GM21367 (cell line): ENCODE data around the gene DSE.

Experiments
- ATAC-seq: cut with Tn5 transposase; IDR thresholded peaks from one replicate; pipeline ENCODE4 v1.9.1; 2021; ENCODE audit not compliant: unreplicated experiment

DSE gene

GRCh38 chr6:116359835-116360234 is 10.9 kb upstream of the DSE start:
- no peak for ATAC-seq

- ATAC-seq: no peak
These were observed 8.5 kb upstream of the DSE start for GRCh38 chr6:116362276-116362675.

DNA sequence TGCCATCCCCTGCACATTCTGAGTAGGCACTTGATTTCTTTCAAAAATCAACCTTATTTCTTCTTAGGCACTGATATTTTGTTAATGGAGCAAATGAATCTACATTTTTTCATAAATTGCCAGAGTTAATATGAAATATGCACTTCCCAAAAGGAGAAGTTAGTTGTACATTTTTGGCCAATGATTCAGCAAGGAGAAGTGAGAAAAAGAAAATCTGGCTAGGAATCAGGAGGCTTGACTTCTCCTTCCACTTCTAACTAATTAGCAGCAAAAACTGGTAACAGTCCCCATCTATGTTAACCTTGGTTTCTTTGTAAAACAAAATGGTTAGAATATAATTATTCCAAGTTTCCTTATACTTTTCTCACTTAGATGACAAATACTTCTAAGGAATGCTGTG is 7.0 kb upstream of the DSE start:
- ATAC-seq: no peak

DNA sequence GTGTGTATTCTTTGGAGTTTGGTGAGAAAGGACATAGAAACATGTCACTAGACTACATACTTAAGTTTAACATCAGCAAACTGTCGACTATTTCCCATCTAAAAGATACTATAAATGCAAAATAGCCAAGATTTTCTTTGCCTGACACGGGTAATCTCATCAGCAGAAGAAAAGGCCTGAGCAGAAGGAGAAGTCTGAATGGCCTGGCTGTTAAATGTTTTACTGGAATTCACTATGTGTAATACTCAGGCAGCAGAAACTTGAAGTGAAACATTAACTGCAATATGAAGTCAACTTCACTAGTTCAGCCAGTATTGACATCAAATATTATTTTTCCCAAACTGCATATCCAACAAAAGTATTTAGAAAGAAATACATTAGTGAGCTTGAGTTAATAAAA is 6.4 kb upstream of the DSE start:
- ATAC-seq: no peak

- ATAC-seq: no peak
These were observed 5.0 kb upstream of the DSE start for GRCh38 chr6:116365743-116366142.

DNA sequence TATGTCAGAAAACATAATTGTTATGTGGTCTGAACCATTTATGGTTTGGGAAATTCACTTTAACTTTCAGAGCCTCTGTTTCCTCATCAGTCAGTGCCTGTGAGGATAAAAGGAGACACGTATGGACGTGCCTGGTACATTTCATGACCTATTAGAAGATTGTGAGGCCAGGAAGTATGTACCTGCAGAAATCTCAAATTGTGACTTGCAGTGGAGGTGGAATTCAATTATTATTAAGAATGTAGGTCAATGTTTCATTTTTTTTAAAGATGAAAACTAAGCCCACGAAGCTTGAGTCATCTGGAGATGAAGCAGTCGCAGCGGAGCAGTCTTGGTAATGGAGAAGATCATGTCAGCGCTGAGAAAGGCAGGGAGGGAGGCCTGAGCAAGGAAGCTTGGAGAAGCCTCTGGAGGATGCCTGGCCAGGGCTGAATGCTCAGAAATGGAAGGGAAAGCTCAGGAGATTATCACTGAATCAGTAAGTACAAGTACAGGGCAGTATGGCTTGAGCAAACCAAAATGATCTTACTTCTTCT is 3.9 kb upstream of the DSE start:
- ATAC-seq: no peak

DNA sequence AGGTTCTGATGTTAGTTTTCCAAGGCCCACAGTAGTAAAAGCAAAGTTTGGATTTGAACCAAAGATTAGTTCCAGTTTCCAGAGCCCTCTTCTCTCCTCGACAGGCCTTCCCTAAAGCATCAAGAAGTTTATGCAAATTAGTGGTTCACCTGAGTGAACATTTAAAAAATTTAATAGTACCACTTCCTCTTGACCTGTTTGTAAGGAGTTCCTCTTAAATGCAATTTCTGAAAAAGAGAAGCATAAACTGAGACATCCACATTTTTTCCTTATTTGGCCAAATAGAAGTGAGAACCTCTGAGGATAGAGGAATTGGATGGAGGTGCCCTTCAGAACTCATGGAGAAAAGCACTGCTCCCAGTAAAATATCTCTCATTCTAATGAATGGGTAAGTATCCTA is 1.2 kb upstream of the DSE start:
- peak; percentile 49 for ATAC-seq

DNA sequence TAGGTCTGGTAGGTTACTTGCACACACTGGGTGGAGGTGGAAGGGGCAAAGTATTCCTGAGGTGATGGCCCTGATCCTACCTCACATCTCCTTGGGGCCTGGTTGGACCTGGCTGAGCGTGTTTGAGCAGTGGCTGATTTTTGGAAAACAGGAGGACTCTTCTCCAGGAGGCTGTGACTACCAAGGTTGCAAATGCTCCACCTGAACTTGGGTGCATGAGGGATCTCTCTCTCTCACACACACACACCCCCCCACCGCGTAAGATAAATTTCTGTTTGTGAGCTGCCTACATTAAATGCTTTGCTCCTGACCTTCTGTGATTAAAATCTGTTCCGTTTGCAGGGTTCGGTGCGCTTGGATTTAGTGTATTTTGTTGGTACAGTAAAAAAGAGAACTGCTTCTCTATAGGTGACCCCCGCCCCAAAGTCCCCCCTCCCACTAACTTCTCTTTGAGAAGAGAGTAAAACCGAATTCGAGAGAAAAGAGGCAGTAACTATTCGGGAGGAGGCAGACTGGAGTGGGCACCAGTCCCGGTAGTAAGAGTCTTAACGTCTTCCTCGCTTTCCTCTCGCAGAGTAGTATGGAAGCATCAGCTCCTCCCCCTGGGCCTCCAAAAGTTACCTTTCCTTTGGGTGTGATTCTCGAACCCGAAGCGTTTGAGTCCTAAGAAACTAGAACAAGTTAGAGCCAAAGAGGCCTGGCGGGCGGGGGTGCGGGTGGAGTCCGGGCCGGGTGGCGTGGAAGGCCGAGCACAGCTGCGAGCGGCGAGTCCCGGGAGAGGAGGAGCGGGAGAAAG is 585 bp upstream of the DSE start:
- peak; percentile 5 for ATAC-seq

DNA sequence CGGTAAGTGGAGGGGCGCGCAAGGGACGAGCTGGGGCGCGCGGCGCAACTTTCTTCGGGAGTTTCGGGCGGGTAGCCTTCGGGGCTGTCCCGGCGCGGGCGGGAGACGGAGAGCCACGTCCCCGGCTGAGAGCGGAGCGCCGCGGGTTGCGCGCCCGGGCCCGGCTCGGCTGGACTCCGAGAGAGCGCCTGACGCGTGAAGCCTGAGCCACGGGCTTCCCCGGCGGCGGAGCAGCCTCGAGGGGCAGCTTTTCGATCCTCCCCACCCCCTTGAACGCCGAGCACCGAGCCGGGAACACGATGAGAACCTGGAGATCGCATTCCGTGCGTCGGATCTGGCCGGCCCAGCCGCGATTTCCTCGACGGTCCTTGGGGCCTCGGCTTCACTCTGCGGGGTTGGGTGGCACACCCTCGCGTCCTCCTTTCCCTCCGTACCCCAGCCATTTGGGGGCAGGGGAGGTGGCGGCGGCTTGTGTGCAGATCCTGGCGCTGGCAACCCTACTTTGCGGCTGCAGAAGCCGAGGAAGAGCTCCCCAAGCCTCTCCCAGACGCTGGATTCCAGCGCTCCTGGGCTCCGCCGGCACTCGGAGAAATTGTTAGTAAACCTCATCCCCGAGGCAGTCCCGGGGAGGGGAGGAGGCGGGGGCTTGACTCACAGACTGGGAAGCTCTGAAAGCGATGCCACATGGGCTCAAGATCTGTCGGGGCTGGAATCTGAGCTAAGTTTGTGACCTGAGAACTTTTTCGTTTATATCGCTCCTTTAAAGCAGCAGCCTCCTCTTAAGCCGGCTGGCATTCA is 572 bp downstream of the DSE start:
- peak; percentile 35 for ATAC-seq

GRCh38 chr6:116371918-116372209 is 1.1 kb downstream of the DSE start:
- ATAC-seq: no peak

DNA sequence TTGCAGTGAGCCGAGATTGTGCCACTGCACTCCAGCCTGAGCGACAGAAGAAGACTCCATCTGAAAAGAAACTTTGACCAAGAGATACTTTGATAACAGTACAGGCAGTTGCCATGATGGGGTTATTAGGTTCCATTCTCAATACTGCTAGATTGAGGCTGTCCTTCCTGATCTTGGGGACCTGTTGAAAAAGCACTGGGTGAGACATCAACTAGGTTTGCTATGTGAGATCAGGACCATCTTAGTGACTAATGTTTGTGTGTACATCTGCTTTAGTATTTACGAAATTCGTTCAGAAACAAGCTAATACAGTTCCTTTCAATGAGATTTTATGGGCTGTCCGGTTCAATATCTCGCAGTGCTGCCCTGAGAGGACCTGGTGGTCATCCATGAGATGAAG is 2.6 kb downstream of the DSE start:
- no peak for ATAC-seq

DNA sequence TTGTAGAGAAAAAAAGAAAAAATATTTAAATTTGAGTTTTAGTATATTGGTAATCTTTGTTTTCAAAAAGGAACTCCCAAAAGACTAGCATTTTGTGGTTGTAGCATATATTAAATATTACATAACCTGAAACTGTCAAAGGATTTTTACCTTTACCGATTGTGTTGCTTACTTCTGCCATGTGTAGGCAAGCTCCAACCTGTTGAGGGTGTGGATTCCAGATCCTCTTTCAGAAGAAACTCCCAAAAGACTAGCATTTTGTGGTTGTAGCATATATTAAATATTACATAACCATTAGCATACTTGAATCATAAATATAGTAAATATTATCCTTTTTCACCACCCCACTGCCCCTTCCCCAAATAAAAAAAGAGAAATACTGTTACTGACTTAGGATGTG is 3.2 kb downstream of the DSE start:
- no peak for ATAC-seq

GRCh38 chr6:116374586-116374985 is 3.8 kb downstream of the DSE start:
- no peak for ATAC-seq

DNA sequence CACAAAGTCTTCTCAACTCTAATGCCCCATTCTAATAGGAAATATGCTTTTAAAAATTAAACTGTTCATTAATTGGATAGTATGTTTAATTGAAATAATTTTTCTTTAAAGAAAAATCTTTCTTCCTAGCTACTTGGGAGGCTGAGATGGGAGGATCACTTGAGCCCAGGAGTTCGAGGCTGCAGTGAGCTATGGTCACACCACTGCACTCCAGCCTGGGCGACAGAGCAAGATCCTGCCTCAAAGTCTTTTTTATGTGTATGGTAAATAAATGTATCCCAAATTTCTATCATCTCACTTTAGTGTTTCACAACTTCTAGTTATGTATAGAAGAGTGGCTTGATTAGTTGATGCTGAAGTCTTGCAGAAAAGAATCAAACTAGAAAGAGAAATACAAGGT is 4.5 kb downstream of the DSE start:
- ATAC-seq: no peak

DNA sequence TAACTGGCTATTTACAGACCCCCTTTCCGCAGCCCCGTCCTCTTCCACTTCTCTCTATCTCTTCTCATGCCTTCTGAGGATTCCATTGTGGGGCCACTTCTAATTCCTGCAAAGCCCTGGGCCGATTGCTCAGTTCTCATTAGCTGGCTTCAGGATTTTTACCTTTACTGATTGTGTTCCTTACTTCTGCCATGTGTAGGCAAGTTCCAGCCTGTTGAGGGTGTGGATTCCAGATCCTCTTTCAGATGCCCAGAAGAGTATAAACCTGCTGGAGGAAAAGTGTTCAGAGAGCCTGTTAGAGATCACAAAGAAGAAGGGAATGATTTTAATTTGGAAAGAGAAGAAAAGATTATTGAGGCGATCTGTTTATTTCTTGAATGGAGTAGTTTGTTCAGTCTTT is 5.4 kb downstream of the DSE start:
- ATAC-seq: no peak

- ATAC-seq: no peak
These were observed 9.0 kb downstream of the DSE start for GRCh38 chr6:116379764-116380163.

DNA sequence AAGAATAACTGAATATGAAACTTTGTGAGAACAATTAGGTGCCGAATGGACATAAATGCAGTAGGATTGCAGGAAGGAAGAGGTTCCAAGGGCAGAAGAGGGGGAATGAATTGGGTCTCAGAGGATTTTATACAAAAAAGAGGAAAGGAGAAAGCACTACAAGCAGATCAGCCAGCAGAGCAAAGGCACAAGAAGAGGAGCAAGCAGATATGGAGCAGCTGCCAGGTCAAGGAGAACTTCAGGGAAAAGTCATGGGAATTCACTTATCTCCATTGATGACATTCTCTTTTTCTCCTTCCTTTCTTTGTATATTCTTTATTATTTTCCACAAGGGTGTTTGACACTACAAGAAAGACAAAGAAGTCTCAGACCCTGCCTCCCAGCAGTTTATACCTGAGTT is 9.6 kb downstream of the DSE start:
- no peak for ATAC-seq

DNA sequence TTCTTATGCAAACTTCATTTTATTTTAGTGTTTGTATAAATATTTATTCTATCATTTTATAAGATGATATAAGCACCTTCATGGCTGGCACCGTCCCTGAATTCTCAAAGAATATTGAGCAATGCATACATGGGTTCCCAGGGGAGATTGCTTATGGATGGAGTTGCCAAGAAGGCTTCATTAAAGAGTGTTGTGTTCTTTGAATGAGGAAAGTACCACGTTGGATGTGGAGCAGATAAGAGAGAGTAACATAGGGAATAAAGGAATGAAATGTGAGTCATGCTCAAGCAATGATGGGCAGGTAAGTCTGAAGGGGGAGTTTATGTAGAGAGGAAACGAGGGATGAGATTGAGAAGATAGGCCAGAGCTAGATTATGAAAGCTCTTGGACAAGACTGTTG is 10.3 kb downstream of the DSE start:
- no peak for ATAC-seq

- ATAC-seq: no peak
These were observed 11.8 kb downstream of the DSE start for GRCh38 chr6:116382587-116382986.

GRCh38 chr6:116384727-116385458 is 14.1 kb downstream of the DSE start:
- ATAC-seq: no peak

DNA sequence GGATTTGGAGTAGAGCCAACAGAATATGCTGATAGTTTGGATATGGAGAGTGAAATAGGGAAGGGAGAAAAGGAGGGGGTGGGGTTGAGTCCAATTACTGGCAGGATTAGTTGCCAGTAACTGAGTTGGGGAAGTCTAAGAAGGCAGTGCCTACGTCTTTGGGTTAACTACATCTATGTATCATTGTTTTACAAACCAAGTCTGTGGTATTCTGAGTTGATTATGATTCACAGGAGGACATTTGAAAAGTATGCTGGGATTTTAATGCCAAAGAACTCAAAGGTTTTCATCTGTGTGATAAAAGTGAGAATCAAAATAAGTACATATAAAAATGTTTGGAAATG is 14.7 kb downstream of the DSE start:
- no peak for ATAC-seq

- ATAC-seq: no peak
These were observed 15.2 kb downstream of the DSE start for GRCh38 chr6:116385921-116386320.
